BJ (cell line): ENCODE measurements around the gene HES1. TPM values are rescaled to one million over a fixed set of nuclear protein-coding genes. Genes with fewer than 3 reads are reported as not detected.

Experiments
- CTCF ChIA-PET: fragments of 350-600 bp; formaldehyde crosslinking; extraction: SDS; loops from one replicate; lab custom pipeline; 2021; ENCODE audit warnings: antibody characterized with exemption, inconsistent platforms; lab: Yijun Ruan, JAX
- POLR2A ChIA-PET: fragments of 300-600 bp; sonication (Branson Sonifier 250); formaldehyde crosslinking; extraction: SDS; loops from one replicate; lab custom pipeline; 2021; ENCODE audit warnings: antibody characterized with exemption; lab: Charles Lee
- DNase-seq: peaks from one replicate; pipeline ENCODE4 v3.0.0-alpha.2; 2011; ENCODE audit warnings: low read depth
- H3K27me3 ChIP-seq: 2 replicates; pipeline ENCODE4 v1.6.0; 2011; ENCODE audit warnings: low read length; ENCODE audit not compliant: control insufficient read depth, insufficient read depth
- H3K36me3 ChIP-seq: 2 replicates; pipeline ENCODE4 v1.5.1; 2011; ENCODE audit warnings: low read length; ENCODE audit not compliant: control insufficient read depth, insufficient read depth
- H3K4me3 ChIP-seq: 2 replicates; pipeline ENCODE4 v1.5.1; 2011; ENCODE audit warnings: low read depth, mild to moderate bottlenecking, control low read depth, low read length
- CTCF ChIP-seq: IDR thresholded peaks from 2 replicates; pipeline ENCODE4 v1.5.1; 2011; ENCODE audit warnings: low read depth, mild to moderate bottlenecking, control low read depth, inconsistent platforms, low read length, moderate library complexity; ENCODE audit not compliant: insufficient read depth
- polyA plus RNA-seq: library from polyadenylated mRNA; depleted of rRNA; stranded (reverse); fragments of >200 nt; gene quantifications from 2 replicates; pipeline ENCODE4 v1.2.3, GENCODE V29; 2011

HES1 gene
- polyA plus RNA-seq, 1 experiment, result 16.2 TPM

- no peak for TF ChIP-seq CTCF
- Histone ChIP-seq H3K4me3 (no peak overlapping the region), H3K36me3 (no peaks in the 10 kb centered on the region), H3K27me3 (peaks cover 42% of the 10 kb centered on the region)
- ChIA-PET CTCF (interaction anchor here (1.0 kb wide), 1 partner anchor 212 kb away, joined by 3 read pairs; no protein-coding TSS in a partner anchor), POLR2A (no interaction called here)
- DNase-seq, result no peak
These were observed 32.4 kb upstream of the HES1 start for GRCh38 chr3:194103505-194103904.

DNA sequence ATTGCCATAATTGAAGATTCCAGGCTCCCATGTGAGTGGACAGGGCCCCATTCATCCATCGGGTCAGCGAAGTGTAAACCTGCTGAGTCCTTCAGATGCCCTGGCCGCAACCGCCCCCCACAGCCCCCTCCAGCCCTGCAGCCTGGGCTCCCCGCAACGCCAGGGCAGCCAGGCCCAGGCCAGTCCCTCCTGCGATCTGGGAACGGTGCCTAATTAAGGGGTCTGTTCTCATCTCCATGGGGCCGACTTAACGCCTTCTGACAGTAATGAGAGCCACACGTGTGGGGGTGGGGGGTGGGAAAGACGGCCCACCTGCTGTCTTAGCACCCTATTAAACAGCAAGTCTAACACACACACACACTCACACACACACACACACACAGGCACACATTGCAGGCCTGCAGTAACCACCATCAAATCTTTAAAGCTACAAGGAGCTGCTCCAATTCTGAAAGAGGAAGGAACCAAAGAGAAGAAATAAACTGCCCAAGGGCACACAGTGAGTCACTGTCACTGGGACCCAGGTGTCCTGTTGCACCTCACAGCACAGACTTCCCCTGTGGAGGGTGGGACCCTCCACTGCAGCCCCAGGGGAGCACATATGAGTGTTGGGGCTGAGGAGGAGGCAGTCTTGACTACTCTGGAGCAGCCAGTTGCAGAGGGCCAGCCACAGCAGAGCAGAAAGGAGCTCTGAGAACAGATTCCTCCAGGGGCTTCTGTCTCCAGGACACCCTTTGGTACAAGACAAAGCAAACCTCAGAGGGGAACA is 31.8 kb upstream of the HES1 start:
- no peak for DNase-seq
- CTCF ChIA-PET, result interaction anchor here (1.2 kb wide), 1 partner anchor 26 kb away, joined by 3 read pairs; no protein-coding TSS in a partner anchor
- POLR2A ChIA-PET, result no interaction called here

DNA sequence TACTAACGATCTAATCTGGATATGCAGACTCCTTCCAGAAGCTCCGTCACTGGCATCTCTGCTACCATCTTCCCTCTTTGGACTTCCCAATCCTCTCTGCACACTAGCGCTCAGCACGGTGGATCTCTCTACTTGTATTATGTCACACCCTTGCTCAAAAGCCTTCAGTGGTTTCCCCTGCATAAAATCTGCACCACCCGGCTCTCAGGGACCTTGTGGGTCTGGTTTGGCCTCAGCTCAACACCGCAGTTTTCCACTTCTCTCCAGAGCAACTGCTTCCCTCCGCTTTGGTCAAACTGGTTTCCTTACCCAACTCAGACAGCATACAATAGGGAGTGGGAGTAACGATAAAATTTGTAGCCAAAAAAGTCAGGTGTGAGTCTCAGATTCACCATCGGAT is 30.7 kb upstream of the HES1 start:
- H3K36me3 ChIP-seq, result no peaks in the 10 kb centered on the region
- ChIA-PET POLR2A (no interaction called here), CTCF (interaction anchor here (1.2 kb wide), 1 partner anchor 25 kb away, joined by 3 read pairs; no protein-coding TSS in a partner anchor)
- no peak for DNase-seq
- no peak overlapping the region for H3K4me3 ChIP-seq
- no peak for TF ChIP-seq CTCF
- H3K27me3 ChIP-seq, result peaks cover 36% of the 10 kb centered on the region

More for the DNA sequence above, 31.8 kb upstream of the HES1 start:
- H3K36me3 ChIP-seq, result no peaks in the 10 kb centered on the region
- H3K4me3 ChIP-seq, result no peak overlapping the region
- no peak for TF ChIP-seq CTCF
- peaks cover 37% of the 10 kb centered on the region for H3K27me3 ChIP-seq

GRCh38 chr3:194107107-194107506 is 28.8 kb upstream of the HES1 start:
- CTCF ChIA-PET, result interaction anchor here (1.1 kb wide), 1 partner anchor 209 kb away, joined by 3 read pairs; no protein-coding TSS in a partner anchor
- POLR2A ChIA-PET, result no interaction called here
- Histone ChIP-seq H3K4me3 (no peak overlapping the region), H3K36me3 (no peaks in the 10 kb centered on the region), H3K27me3 (peaks cover 21% of the 10 kb centered on the region)
- no peak for TF ChIP-seq CTCF
- DNase-seq, result no peak

DNA sequence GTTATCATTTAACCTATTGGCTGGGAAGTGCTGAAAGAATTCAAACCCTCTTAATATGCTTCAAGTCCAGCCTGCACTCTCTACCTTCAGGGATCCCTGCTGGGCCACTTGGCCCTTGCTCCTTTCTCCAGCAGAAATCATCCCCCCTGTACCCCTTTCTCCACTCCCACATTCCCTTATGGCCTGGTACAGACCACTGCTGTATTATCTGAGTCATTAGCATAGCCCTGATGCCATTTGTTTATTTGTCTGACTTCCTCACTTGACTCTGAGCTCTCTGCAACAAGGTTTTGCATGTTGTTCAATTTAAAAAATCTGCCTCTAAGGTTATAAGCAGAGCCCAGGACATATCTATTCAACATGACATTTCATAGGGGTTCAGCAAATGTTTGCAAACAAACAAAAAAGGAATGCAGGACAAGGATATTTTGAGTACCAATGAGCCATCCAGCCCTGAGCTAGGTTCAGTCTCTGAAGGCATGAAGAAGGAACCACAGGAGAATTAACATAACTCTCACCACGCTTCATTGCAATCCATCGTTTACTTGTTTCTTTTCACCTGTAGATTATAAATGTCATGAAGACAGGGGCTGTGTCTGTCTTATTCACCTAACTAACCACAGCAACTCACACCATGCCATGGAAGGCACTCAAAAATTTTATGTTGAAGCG is 26.6 kb upstream of the HES1 start:
- Histone ChIP-seq H3K4me3 (no peak overlapping the region), H3K27me3 (peaks cover 13% of the 10 kb centered on the region), H3K36me3 (no peaks in the 10 kb centered on the region)
- no peak for DNase-seq
- no peak for TF ChIP-seq CTCF
- ChIA-PET CTCF (interaction anchor here (1.0 kb wide), 1 partner anchor 206 kb away, joined by 3 read pairs; no protein-coding TSS in a partner anchor), POLR2A (no interaction called here)
